ENCODE data around the gene PPID.
"Not testable (repeated sequence)": the region's sequence is repeated elsewhere in the genome, so short reads cannot be mapped to it uniquely, and the experiment has no call there.

PPID gene

DNA sequence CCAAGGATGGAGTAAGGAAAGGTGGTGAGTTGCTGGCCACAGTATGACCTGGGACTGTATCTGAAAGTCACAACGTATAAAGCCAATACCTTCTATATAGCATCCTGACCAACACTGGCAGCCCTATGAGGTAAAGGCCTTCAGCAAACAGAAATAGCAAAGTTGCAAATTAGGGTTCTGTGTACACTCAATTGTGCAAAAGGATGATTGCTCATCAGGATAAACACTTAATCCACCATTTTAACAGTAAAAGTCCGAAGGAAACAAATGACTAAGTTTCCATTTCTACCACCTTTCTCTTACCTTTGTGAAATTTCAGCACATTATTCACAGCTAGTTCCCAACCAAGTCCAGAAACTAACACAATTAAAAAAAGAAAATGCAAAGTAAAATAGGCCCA is 44.3 kb upstream of the PPID start:
- no peaks in the 10 kb centered on the region for H3K27me3 ChIP-seq

DNA sequence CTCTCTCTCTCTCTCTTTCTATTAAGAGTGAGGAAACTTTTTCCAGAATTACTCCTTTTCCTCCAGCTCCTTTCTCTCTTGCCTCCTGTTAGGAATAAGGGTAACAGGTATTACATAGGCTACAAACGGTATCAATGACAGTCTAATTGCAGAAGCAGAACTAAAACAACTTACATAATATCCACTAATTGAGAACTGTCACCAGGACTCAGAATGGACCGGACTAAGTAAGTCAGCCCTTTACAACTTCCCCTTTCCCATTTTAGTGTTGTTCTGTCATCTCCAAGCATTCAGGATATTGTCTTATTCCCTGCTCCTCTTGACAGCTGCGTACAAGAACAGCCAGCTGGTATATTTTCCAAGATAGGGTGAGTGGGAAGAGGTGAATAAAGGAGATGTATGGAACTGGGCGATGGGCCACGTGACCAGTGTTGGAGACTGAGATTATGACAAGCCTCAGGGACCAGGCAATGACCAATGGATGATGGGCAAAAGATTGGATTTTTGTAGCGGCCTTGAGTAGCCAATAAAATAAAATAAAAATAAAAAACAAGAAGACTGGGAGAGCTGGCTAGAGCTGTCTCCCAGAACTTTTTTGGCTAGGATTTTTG is 43.3 kb upstream of the PPID start:
- Histone ChIP-seq H3K27me3 (no peaks in the 10 kb centered on the region), H3K36me3 (no peaks in the 10 kb centered on the region), H3K4me3 (ENCODE audit: low read depth, low read length) (no peak overlapping the region), H3K9me3 (no peaks in the 10 kb centered on the region), H3K4me1 (no peaks in the 10 kb centered on the region)
- TF ChIP-seq, protein P1, sequence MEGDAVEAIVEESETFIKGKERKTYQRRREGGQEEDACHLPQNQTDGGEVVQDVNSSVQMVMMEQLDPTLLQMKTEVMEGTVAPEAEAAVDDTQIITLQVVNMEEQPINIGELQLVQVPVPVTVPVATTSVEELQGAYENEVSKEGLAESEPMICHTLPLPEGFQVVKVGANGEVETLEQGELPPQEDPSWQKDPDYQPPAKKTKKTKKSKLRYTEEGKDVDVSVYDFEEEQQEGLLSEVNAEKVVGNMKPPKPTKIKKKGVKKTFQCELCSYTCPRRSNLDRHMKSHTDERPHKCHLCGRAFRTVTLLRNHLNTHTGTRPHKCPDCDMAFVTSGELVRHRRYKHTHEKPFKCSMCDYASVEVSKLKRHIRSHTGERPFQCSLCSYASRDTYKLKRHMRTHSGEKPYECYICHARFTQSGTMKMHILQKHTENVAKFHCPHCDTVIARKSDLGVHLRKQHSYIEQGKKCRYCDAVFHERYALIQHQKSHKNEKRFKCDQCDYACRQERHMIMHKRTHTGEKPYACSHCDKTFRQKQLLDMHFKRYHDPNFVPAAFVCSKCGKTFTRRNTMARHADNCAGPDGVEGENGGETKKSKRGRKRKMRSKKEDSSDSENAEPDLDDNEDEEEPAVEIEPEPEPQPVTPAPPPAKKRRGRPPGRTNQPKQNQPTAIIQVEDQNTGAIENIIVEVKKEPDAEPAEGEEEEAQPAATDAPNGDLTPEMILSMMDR (IDR thresholded peaks at IDR 0.05; ENCODE audit: low read depth, low read length) = no peak
- no peak for DNase-seq

More for the DNA sequence above, 44.3 kb upstream of the PPID start:
- no peaks in the 10 kb centered on the region for H3K9me3 ChIP-seq
- TF ChIP-seq, protein P1 (IDR thresholded peaks at IDR 0.05; ENCODE audit: low read depth, low read length) = no peak
- no peaks in the 10 kb centered on the region for H3K4me1 ChIP-seq
- H3K36me3 ChIP-seq = no peaks in the 10 kb centered on the region
- no peak overlapping the region for H3K4me3 ChIP-seq (ENCODE audit: low read depth, low read length)
- no peak for DNase-seq

DNA sequence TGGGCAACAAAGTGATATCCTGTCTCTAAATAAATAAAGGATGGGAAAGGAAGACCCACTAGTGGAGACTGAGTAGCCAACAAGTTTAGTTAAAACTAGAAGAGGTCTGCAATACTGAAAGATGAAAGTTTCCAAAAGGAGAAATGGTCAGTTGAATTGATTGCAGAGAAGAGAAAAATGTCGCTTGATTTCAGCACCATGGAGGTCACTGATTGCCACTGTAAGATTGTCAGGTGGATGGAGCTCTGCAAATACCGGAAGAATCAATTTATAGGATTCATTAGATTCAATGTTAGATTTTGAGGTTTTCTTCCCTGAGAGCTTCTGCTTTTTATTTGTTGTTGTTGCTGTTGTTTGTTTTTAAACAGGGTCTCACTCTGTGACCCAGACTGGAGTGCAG is 40.3 kb upstream of the PPID start:
- Histone ChIP-seq H3K27me3 (no peaks in the 10 kb centered on the region), H3K4me1 (no peaks in the 10 kb centered on the region), H3K4me3 (ENCODE audit: low read depth, low read length) (no peak overlapping the region), H3K36me3 (no peaks in the 10 kb centered on the region), H3K9me3 (no peaks in the 10 kb centered on the region)
- DNase-seq = no peak
- TF ChIP-seq, protein P1 (IDR thresholded peaks at IDR 0.05; ENCODE audit: low read depth, low read length) = no peak

DNA sequence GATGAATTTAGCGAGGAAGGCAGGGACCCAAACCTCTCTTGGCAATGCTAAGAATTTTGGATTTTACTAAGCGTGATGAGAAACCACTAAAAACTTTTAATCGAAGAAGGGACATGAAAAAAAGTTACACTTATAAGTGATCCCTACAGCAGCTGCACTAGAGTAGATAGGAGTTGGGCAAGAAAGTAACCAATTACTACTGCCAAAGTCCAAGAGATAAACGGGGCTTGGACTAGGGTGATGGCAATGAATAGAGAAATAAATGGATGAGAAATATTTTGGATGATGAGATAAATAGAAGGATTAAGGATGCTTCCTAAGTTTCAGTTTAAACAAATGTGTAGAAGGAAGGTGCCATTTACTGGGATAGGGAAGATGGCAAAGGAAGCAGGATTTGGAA is 39.4 kb upstream of the PPID start:
- Histone ChIP-seq H3K4me1 (no peaks in the 10 kb centered on the region), H3K9me3 (no peaks in the 10 kb centered on the region), H3K4me3 (ENCODE audit: low read depth, low read length) (no peak overlapping the region), H3K27me3 (no peaks in the 10 kb centered on the region), H3K36me3 (no peaks in the 10 kb centered on the region)
- DNase-seq = no peak
- TF ChIP-seq, protein P1 (IDR thresholded peaks at IDR 0.05; ENCODE audit: low read depth, low read length) = no peak

DNA sequence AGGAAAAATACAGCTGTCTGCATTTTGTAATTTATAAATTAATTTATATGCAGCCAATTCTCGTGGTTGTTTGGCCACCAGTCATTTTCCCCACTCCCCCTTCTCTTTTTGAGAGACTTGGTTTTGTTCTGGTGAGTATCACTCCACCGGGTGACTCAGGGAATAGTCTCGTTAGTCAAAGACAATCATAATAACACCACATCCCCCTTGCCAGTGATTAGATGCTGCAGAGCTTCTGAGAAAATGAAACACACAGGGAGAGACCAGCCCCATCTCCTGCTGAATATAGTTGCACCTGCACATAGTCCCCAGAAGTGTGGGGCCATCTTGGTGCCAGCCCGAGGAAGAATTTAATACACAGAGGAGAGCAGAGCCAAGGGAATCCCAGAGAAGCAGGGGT is 37.7 kb upstream of the PPID start:
- DNase-seq = no peak
- Histone ChIP-seq H3K27me3 (no peaks in the 10 kb centered on the region), H3K4me3 (ENCODE audit: low read depth, low read length) (no peak overlapping the region), H3K4me1 (no peaks in the 10 kb centered on the region), H3K9me3 (no peaks in the 10 kb centered on the region), H3K36me3 (no peaks in the 10 kb centered on the region)
- TF ChIP-seq, protein P1 (IDR thresholded peaks at IDR 0.05; ENCODE audit: low read depth, low read length) = no peak

DNA sequence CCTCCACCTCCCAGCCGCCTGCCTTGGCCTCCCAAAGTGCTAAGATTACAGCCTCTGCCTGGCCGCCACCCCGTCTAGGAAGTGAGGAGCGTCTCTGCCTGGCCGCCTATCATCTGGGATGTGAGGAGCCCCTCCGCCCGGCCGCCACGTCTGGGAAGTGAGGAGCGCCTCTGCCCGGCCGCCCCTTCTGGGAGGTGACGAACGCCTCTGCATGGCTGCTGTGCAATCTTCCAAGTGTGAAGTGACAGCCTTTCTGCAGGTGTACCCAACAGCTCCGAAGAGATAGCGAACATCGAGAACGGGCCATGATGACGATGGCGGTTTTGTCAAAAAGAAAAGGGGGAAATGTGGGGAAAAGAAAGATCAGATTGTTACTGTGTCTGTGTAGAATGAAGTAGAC is 36.3 kb upstream of the PPID start:
- H3K36me3 ChIP-seq; H3K27me3 ChIP-seq; DNase-seq; H3K4me3 ChIP-seq (ENCODE audit: low read depth, low read length); H3K4me1 ChIP-seq; H3K9me3 ChIP-seq: not testable (repeated sequence)

DNA sequence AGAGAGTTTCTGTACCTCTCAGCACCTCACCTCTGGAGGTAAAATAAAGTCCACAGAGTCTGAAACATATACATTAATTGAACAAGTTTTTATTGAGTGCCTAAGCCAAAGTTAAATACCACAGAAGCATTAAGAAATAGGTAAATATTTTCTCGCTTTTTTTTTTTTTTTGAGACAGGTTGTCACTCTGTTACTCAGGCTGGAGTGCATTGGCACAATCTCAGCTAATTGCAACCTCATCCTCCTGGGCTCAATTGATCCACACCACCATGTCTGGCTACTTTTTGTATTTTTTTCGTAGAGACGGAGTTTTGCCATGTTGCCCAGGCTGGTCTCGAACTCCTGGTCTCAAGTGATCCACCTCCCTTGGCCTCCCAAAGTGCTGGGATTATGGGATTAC is 35.5 kb upstream of the PPID start:
- H3K9me3 ChIP-seq = no peaks in the 10 kb centered on the region
- no peaks in the 10 kb centered on the region for H3K27me3 ChIP-seq
- H3K4me3 ChIP-seq (ENCODE audit: low read depth, low read length) = no peak overlapping the region
- no peak for DNase-seq
- H3K36me3 ChIP-seq = no peaks in the 10 kb centered on the region
- TF ChIP-seq, protein P1 (IDR thresholded peaks at IDR 0.05; ENCODE audit: low read depth, low read length) = no peak
- H3K4me1 ChIP-seq = no peaks in the 10 kb centered on the region

All from BE2C (cell line).